GM18951 (cell line): ENCODE results near the gene HOMER3.

ENCODE experiments used
- POLR2A ChIP-seq: IDR thresholded peaks from 4 replicates; pipeline ENCODE4 v1.6.1; 2011; ENCODE audit warnings: mild to moderate bottlenecking; ENCODE audit not compliant: insufficient read length, insufficient read depth; ENCODE audit errors: extremely low read depth
- in situ Hi-C: fragments of 300-500 bp; cut with MboI; formaldehyde crosslinking; loops from one replicate; pipeline ENCODE4 v1.12.0; 2022; ENCODE audit warnings: low sequenced_read_pairs, mixed read lengths, inconsistent platforms; ENCODE audit not compliant: unreplicated experiment

HOMER3 gene

DNA sequence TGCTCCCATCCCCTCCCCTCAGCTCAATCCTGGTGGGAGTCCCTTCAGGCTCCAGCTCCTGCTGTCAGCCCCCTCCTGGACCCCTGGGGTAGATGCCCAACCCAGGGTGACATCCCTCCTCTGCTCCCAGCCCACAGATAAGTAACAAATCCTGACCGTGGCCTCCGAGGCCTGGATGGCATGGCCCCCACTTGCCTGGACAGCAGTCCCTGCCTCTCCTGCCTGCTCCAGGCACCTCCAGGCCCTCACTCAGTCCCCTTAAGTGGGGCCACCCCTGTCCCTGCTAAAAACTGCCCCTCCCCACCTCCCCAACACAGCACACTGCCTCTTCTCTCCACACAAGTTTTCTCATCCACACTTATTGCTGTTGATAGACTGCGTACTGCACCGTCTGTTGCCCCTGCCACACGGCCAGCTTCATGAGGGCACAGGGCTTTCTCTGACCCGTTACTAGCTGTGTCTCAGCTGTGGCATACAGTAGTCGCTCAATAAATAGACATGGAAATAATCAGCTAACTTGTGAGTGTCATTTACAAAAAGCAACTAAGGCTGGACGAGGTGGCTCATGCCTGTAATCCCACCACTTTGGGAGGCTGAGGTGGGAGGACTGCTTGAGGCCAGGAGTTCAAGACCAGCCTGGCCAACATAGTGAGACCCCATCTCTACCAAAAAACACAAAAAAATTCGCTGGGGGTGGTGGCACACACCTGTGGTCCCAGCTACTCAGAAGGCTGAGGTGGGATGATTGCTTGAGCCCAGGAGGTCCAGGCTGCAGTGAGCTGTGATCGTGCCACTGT is 50.9 kb downstream of the HOMER3 start:
- in situ Hi-C loops = no loop called here
- no peak for TF ChIP-seq POLR2A

DNA sequence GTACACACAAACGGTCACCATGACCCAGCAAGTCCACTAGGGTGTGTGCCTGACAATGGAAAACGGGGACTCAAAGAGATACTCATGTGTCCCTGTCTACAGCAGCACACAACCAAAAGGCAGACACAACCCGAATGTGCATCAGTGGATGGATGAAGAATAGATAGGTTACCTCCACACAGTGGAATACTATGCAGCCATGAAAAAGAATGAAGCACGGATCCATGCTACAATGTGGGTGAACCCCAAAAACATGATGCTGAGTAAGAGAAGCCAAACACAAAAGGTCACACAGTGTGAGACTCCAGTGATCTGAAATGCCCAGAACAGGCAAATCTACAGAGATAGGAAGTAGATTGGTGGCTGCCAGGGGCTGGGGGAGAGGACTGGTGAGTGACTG is 54.0 kb downstream of the HOMER3 start:
- no peak for TF ChIP-seq POLR2A
- in situ Hi-C loops = no loop called here

DNA sequence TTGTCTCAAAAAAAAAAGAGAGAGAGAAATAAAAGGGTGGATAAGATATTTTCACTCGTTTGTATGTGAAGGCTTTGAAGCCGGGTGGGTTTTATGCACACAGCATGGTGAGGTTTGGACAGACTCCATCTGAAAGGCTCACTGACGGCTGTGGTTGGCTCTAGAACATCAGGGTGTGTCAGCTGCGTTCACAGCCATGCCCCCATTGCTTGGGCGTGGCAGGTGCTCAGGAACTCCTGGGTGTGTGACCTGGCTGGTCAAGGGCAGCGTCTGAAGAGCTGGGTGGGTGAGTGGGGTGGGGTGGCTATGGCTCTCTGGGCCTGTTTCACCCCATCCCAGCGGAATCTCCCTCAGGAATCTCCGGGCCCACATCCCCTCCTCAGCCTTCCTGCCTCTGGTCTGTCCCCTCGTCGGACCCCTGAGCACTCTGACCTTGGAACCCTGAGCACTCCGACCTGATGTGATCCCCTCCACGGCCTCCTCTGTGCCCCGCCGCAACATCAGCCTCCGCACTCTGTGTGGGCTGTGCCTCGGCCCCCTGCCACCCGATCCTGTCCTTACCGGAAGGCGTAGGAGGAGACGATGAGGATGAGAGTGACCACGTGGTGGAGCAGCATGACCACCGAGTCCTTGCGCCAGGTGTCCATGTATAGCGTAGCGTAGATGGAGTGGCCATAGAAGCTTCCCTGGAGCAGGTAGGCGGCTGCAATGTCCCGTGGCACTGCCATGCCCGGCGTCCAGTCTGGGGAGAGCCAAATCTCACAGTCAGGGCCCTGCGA is 57.3 kb downstream of the HOMER3 start:
- TF ChIP-seq POLR2A = no peak
- in situ Hi-C loops = no loop called here

DNA sequence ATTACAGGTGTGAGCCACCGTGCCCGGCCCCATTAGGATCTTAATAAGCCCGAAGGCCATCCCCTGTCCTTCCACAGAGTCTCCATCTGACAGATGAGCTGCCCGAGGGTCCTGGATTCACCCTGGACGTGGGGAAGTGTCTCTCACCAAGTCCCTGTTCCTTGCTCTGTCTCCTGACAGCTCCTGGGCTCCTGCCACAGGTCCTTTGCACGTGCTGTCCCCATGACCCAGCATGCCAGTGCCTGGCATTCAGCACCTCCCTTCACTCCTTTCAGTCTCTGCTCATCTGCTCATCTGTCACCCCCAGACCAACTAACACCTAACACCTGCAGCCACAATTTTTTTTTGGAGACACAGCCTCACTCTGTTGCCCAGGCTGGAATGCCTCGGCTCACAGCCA is 59.5 kb downstream of the HOMER3 start:
- in situ Hi-C loops = no loop called here
- no peak for TF ChIP-seq POLR2A

DNA sequence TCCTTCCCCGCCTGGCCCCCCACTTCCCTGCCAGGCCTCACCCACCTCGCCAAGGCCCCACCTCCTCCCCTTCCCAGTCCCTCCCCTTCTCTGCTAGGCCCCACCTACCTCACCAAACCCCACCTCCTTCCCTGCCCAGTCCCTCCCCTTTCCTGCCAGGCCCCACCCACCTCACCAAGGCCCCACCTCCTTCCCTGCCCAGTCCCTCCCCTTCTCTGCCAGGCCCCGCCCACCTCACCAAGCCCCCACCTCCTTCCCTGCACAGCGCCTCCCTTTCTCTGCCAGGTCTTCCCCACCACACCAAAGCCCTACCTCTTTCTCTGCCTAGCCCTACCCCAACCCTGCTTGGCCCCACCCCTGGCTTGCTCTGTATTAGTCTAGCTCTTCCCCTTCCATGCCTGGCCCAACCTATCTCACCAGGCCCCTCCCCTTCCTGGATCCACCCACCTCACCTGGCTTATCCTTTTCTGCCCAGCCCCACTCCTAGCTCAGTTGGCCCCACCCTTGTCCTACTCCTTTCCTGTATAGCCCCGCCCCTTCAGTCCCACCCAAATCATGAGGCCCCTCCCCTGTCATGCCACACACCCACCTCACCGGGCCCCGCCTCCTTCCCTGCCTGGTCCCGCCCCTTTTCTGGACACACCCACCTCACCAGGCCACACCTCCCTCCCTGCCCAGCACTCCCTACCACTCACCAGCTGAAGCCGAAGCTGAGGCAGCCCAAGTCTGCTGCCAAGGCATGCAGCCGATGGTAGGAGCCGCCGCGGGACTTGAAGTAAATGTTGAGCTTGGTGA is 61.2 kb downstream of the HOMER3 start:
- in situ Hi-C loops = no loop called here
- TF ChIP-seq POLR2A = no peak
